Sigmoid colon (tissue), 4 donors: Measurements from ENCODE around the gene COL8A1.

ENCODE experiments used
- EP300 ChIP-seq, 4 donors: sonication (generic); formaldehyde crosslinking; IDR thresholded peaks; one replicate each; pipeline ENCODE4 v1.6.1; 2017; ENCODE audit warnings: antibody characterized with exemption in 4 of 4
- POLR2A ChIP-seq, 2 donors: fragments of 450-650 bp; IDR thresholded peaks; one replicate each; pipeline ENCODE4 v1.6.1; 2016; ENCODE audit warnings: antibody characterized with exemption in 2 of 2, mild to moderate bottlenecking in 2 of 2, moderate library complexity in 2 of 2

GRCh38 chr3:99648101-99648500, 9.7 kb downstream of the COL8A1 start:
- TF ChIP-seq POLR2A (IDR thresholded peaks at IDR 0.05) (no peak), EP300 (IDR thresholded peaks at IDR 0.05) (no peak)
